ENCODE results near the gene KCNH1. TPM values are rescaled to one million over a fixed set of nuclear protein-coding genes. Genes with fewer than 3 reads are reported as not detected.

Gene KCNH1
- polyA plus RNA-seq, 2 of the 4 experiments (the other 2 are of a cell fraction) = 5.1 to 7.9 TPM

DNA sequence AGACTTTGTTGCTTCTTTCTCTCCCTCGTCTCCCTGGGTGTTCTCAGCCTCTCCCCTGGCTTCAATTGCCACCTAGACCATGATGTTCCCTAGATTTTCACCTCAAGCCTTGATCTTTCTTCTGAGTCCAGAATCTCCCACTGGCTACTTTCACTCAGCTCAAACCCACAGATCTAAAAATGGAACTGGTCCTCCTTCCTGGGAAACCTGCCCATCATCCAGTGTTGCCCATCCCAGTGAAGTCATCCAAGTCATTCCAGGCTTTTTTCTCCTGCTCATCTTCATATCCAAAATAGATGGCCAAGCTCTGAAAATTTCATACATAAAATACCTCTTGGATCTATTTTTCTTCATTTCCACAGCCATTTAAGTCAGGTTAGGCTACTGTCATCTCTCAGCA is 347.4 kb downstream of the KCNH1 start:
- no peak for FAIRE-seq
- CTCF ChIA-PET = interaction anchor here (1.1 kb wide), 1 partner anchor 349 kb away, joined by 5 read pairs; no protein-coding TSS in a partner anchor

DNA sequence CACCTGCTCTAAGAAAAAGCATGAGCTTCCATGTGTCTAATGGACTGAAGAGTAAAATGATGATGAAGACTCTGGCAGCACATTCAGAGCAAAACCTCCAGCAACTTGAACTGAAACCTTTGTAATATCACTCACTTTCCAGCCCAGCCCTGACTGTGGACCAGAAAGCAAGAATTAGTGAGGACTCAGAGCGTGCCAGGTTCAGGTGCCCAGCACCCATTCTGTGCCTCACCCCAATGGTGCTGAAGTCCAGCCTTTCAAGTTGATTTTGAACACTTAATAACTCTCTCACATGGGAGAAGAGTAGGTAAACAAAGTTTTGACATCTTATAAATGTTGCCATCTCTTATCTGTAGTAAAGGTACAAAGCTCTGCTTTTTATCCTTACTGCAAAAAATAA is 350.0 kb downstream of the KCNH1 start:
- POLR2A ChIA-PET = no interaction called here
- no peak for ATAC-seq
- WGBS (ENCODE audit: missing lambda C conversion rate) = 40% methylated on average over 1 of the region's 1 CpG
- Histone ChIP-seq H3K4me3 (no peak overlapping the region), H3K4me2 (no peak overlapping the region), H3K27ac (no peak overlapping the region), H3K4me1 (no peaks in the 10 kb centered on the region), H3K9me3 (no peaks in the 10 kb centered on the region)
- TF ChIP-seq EP300 (IDR thresholded peaks at IDR 0.05) = no peak
- TF ChIP-seq CHD2 (IDR thresholded peaks at IDR 0.05; ENCODE audit: low read length, partially characterized antibody) = no peak
- TF ChIP-seq EHF (CRISPR knock-in tag; IDR thresholded peaks at IDR 0.05) = no peak
- no peak for TF ChIP-seq RCOR1 (IDR thresholded peaks at IDR 0.05; ENCODE audit: low read depth, low read length)
- TF ChIP-seq, protein P1, sequence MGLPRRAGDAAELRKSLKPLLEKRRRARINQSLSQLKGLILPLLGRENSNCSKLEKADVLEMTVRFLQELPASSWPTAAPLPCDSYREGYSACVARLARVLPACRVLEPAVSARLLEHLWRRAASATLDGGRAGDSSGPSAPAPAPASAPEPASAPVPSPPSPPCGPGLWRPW (IDR thresholded peaks at IDR 0.05) = no peak
- TF ChIP-seq RARB (CRISPR knock-in tag; IDR thresholded peaks at IDR 0.05) = no peak
- no peak for TF ChIP-seq PHF8 (IDR thresholded peaks at IDR 0.05; ENCODE audit: borderline replicate concordance, low read depth)
- no peak for TF ChIP-seq HEYL (CRISPR knock-in tag; IDR thresholded peaks at IDR 0.05)
- no peak for TF ChIP-seq CHD4 (IDR thresholded peaks at IDR 0.05; ENCODE audit: borderline replicate concordance)
- TF ChIP-seq SREBF2 (IDR thresholded peaks at IDR 0.05) = no peak
- TF ChIP-seq ZC3H11A (IDR thresholded peaks at IDR 0.05) = no peak
- TF ChIP-seq, protein P2, sequence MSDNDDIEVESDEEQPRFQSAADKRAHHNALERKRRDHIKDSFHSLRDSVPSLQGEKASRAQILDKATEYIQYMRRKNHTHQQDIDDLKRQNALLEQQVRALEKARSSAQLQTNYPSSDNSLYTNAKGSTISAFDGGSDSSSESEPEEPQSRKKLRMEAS (IDR thresholded peaks at IDR 0.05) = no peak
- no peak for TF ChIP-seq MAFK (IDR thresholded peaks at IDR 0.05; ENCODE audit: partially characterized antibody)
- TF ChIP-seq, protein P3, sequence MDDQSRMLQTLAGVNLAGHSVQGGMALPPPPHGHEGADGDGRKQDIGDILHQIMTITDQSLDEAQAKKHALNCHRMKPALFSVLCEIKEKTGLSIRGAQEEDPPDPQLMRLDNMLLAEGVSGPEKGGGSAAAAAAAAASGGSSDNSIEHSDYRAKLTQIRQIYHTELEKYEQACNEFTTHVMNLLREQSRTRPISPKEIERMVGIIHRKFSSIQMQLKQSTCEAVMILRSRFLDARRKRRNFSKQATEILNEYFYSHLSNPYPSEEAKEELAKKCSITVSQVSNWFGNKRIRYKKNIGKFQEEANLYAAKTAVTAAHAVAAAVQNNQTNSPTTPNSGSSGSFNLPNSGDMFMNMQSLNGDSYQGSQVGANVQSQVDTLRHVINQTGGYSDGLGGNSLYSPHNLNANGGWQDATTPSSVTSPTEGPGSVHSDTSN (IDR thresholded peaks at IDR 0.05) = no peak
- TF ChIP-seq ZSCAN20 (CRISPR knock-in tag; IDR thresholded peaks at IDR 0.05) = no peak
- TF ChIP-seq, protein P4, sequence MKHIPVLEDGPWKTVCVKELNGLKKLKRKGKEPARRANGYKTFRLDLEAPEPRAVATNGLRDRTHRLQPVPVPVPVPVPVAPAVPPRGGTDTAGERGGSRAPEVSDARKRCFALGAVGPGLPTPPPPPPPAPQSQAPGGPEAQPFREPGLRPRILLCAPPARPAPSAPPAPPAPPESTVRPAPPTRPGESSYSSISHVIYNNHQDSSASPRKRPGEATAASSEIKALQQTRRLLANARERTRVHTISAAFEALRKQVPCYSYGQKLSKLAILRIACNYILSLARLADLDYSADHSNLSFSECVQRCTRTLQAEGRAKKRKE (CRISPR knock-in tag; IDR thresholded peaks at IDR 0.05; ENCODE audit: low read depth) = no peak
- no peak for TF ChIP-seq EHMT2 (IDR thresholded peaks at IDR 0.05; ENCODE audit: low read depth)
- TF ChIP-seq, protein P5, sequence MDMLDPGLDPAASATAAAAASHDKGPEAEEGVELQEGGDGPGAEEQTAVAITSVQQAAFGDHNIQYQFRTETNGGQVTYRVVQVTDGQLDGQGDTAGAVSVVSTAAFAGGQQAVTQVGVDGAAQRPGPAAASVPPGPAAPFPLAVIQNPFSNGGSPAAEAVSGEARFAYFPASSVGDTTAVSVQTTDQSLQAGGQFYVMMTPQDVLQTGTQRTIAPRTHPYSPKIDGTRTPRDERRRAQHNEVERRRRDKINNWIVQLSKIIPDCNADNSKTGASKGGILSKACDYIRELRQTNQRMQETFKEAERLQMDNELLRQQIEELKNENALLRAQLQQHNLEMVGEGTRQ (IDR thresholded peaks at IDR 0.05) = no peak
- CTCF ChIA-PET = no interaction called here
- DNase-seq (ENCODE audit: low read depth in 1 of 2, low spot score in 1 of 2) = no peak
- no peak for FAIRE-seq

More for the DNA sequence above, 347.4 kb downstream of the KCNH1 start:
- WGBS (ENCODE audit: missing lambda C conversion rate) = 69% methylated on average over 1 of the region's 1 CpG
- ATAC-seq (no peak), DNase-seq (ENCODE audit: low read depth in 1 of 2, low spot score in 1 of 2) (no peak)
- no peak overlapping the region for H3K4me2 ChIP-seq
- no peaks in the 10 kb centered on the region for H3K4me1 ChIP-seq
- H3K9me3 ChIP-seq = no peaks in the 10 kb centered on the region
- no peak overlapping the region for H3K27ac ChIP-seq
- TF ChIP-seq CBX8 (IDR thresholded peaks at IDR 0.05) (no peak), JUNB (IDR thresholded peaks at IDR 0.05) (no peak), HEYL (CRISPR knock-in tag; IDR thresholded peaks at IDR 0.05) (no peak), CHD2 (IDR thresholded peaks at IDR 0.05; ENCODE audit: low read length, partially characterized antibody) (no peak), BHLHE40 (IDR thresholded peaks at IDR 0.05; ENCODE audit: low read depth, low read length) (no peak), NR3C1 (IDR thresholded peaks at IDR 0.05) (no peak)
- TF ChIP-seq, protein P6, sequence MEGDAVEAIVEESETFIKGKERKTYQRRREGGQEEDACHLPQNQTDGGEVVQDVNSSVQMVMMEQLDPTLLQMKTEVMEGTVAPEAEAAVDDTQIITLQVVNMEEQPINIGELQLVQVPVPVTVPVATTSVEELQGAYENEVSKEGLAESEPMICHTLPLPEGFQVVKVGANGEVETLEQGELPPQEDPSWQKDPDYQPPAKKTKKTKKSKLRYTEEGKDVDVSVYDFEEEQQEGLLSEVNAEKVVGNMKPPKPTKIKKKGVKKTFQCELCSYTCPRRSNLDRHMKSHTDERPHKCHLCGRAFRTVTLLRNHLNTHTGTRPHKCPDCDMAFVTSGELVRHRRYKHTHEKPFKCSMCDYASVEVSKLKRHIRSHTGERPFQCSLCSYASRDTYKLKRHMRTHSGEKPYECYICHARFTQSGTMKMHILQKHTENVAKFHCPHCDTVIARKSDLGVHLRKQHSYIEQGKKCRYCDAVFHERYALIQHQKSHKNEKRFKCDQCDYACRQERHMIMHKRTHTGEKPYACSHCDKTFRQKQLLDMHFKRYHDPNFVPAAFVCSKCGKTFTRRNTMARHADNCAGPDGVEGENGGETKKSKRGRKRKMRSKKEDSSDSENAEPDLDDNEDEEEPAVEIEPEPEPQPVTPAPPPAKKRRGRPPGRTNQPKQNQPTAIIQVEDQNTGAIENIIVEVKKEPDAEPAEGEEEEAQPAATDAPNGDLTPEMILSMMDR (IDR thresholded peaks at IDR 0.05) = no peak
- TF ChIP-seq, protein P7, sequence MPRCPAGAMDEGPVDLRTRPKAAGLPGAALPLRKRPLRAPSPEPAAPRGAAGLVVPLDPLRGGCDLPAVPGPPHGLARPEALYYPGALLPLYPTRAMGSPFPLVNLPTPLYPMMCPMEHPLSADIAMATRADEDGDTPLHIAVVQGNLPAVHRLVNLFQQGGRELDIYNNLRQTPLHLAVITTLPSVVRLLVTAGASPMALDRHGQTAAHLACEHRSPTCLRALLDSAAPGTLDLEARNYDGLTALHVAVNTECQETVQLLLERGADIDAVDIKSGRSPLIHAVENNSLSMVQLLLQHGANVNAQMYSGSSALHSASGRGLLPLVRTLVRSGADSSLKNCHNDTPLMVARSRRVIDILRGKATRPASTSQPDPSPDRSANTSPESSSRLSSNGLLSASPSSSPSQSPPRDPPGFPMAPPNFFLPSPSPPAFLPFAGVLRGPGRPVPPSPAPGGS (IDR thresholded peaks at IDR 0.05) = no peak
- H3K4me3 ChIP-seq = no peak overlapping the region
- POLR2A ChIA-PET = no interaction called here

All from A549 (cell line).